Smooth muscle cell (in vitro differentiated cells): Measurements from ENCODE around the gene GPATCH8. TPM values are rescaled to one million over a fixed set of nuclear protein-coding genes. Genes with fewer than 3 reads are reported as not detected.

Source experiments
- DNase-seq: peaks from one replicate; lab custom pipeline; 2025; ENCODE audit not compliant: unreplicated experiment; lab: John Stamatoyannopoulos, UW
- H2AFZ ChIP-seq: fragments of 200-600 bp; sonication (generic); 2 replicates; pipeline ENCODE4 v1.6.0; 2016; ENCODE audit warnings: antibody characterized with exemption, low read depth, mild to moderate bottlenecking
- H3F3A ChIP-seq: fragments of 200-600 bp; sonication (generic); 2 replicates; pipeline ENCODE4 v1.6.0; 2017; ENCODE audit warnings: antibody characterized with exemption, low read depth
- H3K27ac ChIP-seq: fragments of 200-600 bp; sonication (generic); 2 replicates; pipeline ENCODE4 v1.5.1; 2016; ENCODE audit warnings: low read depth, mild to moderate bottlenecking
- H3K27me3 ChIP-seq: fragments of 200-600 bp; sonication (generic); 2 replicates; pipeline ENCODE4 v1.6.1; 2016; ENCODE audit warnings: low read depth, mild to moderate bottlenecking
- H3K36me3 ChIP-seq: fragments of 200-600 bp; sonication (generic); 2 replicates; pipeline ENCODE4 v1.5.1; 2016; ENCODE audit warnings: low read depth
- H3K4me1 ChIP-seq: fragments of 200-600 bp; sonication (generic); 2 replicates; pipeline ENCODE4 v1.5.1; 2016; ENCODE audit warnings: low read depth
- H3K4me2 ChIP-seq: fragments of 200-600 bp; sonication (generic); 2 replicates; pipeline ENCODE4 v1.6.0; 2016; ENCODE audit warnings: mild to moderate bottlenecking
- H3K4me3 ChIP-seq: fragments of 200-600 bp; sonication (generic); 2 replicates; pipeline ENCODE4 v1.5.1; 2016; ENCODE audit warnings: mild to moderate bottlenecking
- H3K79me2 ChIP-seq: fragments of 200-600 bp; sonication (generic); 2 replicates; pipeline ENCODE4 v1.6.0; 2016; ENCODE audit warnings: low read depth, mild to moderate bottlenecking
- H3K9ac ChIP-seq: fragments of 200-600 bp; sonication (generic); 2 replicates; pipeline ENCODE4 v1.6.0; 2016; ENCODE audit warnings: low read depth
- H3K9me3 ChIP-seq: fragments of 200-600 bp; sonication (generic); replicated peaks from 2 replicates; pipeline ENCODE4 v1.5.1; 2016; ENCODE audit warnings: low read depth
- H4K20me1 ChIP-seq: fragments of 200-600 bp; sonication (generic); 2 replicates; pipeline ENCODE4 v1.6.0; 2016; ENCODE audit warnings: low read depth
- WGBS: methylation state at CpG from one replicate; pipeline ENCODE4 v1.1.7; 2016; ENCODE audit warnings: low lambda C conversion rate; 5-methylcytosine and 5-hydroxymethylcytosine counted together
- polyA plus RNA-seq: library from polyadenylated mRNA; unstranded; fragments of >200 nt; fragmentation: Nextera tagmentation; extraction: Ambion mirVana; gene quantifications from 2 replicates; pipeline ENCODE4 v1.2.1, GENCODE V29; 2016
- small RNA-seq: library from RNA; depleted of rRNA; stranded (forward); fragments of <200 nt; gene quantifications from one replicate; pipeline ENCODE3, GENCODE V24; 2014
- total RNA-seq: library from RNA; depleted of rRNA; stranded (reverse); fragments of >200 nt; gene quantifications from 2 replicates; pipeline ENCODE4 v1.2.3, GENCODE V29; 2014
- TF ChIP-seq, protein P1 (sequence below): fragments of 200-600 bp; sonication (generic); IDR thresholded peaks from 2 replicates; pipeline ENCODE4 v1.5.1; 2017; ENCODE audit warnings: borderline replicate concordance, mild to moderate bottlenecking, antibody characterized with exemption; ENCODE audit not compliant: insufficient read depth, poor library complexity, severe bottlenecking

GPATCH8 gene
- total and polyA plus RNA-seq, 2 experiments from 2014 or later: 17.6 to 25.0 TPM

DNA sequence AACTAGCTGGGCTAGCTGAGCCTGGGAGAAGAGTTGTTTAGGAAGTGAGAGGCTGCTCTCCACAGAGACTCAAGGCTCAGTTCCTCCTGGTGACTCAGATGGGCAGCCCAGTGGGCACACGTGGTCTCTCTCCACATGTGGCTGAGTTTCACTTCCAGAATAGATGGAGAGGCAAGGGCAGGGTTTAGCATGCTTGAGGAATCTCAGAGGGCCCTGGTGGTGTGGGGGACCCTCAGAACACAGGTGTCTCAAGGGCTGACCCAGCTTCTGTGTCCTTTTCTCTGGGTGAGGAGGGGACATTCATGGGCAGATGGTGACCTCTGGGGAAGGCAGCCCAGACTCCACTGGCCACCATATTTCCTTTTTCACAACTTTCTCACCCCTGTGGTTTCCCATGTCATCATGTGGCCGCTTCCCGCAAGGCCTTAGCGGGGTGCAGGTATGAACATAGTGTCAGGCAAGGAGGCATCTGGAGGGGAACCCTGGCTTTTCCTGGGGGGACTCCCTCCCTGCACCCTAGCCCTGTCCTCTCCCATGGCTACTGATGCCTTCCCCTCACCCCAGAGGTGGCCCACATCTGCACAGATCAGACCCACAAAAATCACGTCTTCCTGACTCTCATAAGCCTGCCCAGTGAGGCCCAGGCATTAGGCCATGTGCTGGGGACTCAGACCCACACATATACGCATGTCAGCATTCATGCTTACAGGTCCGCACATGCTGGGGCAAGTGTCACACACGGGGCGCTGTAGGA is 154.8 kb downstream of the GPATCH8 start:
- DNase-seq: no peak
- H3K9ac ChIP-seq: no peak overlapping the region
- H3K27ac ChIP-seq: no peak overlapping the region
- no peaks in the 10 kb centered on the region for H3F3A ChIP-seq
- H2AFZ ChIP-seq: no peak overlapping the region
- no peaks in the 10 kb centered on the region for H3K9me3 ChIP-seq
- WGBS: 88% methylated on average over 9 of the region's 9 CpGs
- H3K4me1 ChIP-seq: no peaks in the 10 kb centered on the region
- peaks cover 10% of the 10 kb centered on the region for H4K20me1 ChIP-seq
- no peaks in the 10 kb centered on the region for H3K36me3 ChIP-seq
- no peak overlapping the region for H3K4me2 ChIP-seq
- TF ChIP-seq, protein P1, sequence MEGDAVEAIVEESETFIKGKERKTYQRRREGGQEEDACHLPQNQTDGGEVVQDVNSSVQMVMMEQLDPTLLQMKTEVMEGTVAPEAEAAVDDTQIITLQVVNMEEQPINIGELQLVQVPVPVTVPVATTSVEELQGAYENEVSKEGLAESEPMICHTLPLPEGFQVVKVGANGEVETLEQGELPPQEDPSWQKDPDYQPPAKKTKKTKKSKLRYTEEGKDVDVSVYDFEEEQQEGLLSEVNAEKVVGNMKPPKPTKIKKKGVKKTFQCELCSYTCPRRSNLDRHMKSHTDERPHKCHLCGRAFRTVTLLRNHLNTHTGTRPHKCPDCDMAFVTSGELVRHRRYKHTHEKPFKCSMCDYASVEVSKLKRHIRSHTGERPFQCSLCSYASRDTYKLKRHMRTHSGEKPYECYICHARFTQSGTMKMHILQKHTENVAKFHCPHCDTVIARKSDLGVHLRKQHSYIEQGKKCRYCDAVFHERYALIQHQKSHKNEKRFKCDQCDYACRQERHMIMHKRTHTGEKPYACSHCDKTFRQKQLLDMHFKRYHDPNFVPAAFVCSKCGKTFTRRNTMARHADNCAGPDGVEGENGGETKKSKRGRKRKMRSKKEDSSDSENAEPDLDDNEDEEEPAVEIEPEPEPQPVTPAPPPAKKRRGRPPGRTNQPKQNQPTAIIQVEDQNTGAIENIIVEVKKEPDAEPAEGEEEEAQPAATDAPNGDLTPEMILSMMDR: no peak
- H3K27me3 ChIP-seq: no peaks in the 10 kb centered on the region
- no peak overlapping the region for H3K4me3 ChIP-seq
- H3K79me2 ChIP-seq: no peaks in the 10 kb centered on the region

Small RNAs within 50 kb of the gene (small RNA-seq; reads per million reads assigned to genes)
- 0.11 reads per million for gene RN7SL258P

Other genes with a start within 250 kb of the GPATCH8 start
- not detected in 2 replicates for gene SLC4A1, start 235.3 kb downstream of the GPATCH8 start, total RNA-seq
- not detected in 2 replicates for gene SLC4A1, start 235.3 kb downstream of the GPATCH8 start, polyA plus RNA-seq
- 0.36 and 0.63 TPM in 2 replicates for gene RUNDC3A, start 194.8 kb downstream of the GPATCH8 start, total RNA-seq
- 0.21 and 0.84 TPM in 2 replicates for gene RUNDC3A, start 194.8 kb downstream of the GPATCH8 start, polyA plus RNA-seq
- gene SLC25A39, start 178.6 kb downstream of the GPATCH8 start, total RNA-seq: 62.6 and 106 TPM in 2 replicates
- 147 and 169 TPM in 2 replicates for gene SLC25A39, start 178.6 kb downstream of the GPATCH8 start, polyA plus RNA-seq
- 85.9 and 125 TPM in 2 replicates for gene GRN, start 158.1 kb downstream of the GPATCH8 start, total RNA-seq
- gene GRN, start 158.1 kb downstream of the GPATCH8 start, polyA plus RNA-seq: 322 and 338 TPM in 2 replicates
- gene FAM171A2, start 139.6 kb downstream of the GPATCH8 start, total RNA-seq: 31.5 TPM in 2 replicates
- gene FAM171A2, start 139.6 kb downstream of the GPATCH8 start, polyA plus RNA-seq: 28.4 and 28.8 TPM in 2 replicates
- gene ITGA2B, start 113.8 kb downstream of the GPATCH8 start, total RNA-seq: 1.0 and 2.1 TPM in 2 replicates
- gene ITGA2B, start 113.8 kb downstream of the GPATCH8 start, polyA plus RNA-seq: 3.9 and 4.0 TPM in 2 replicates
- gene FZD2, start 54.1 kb upstream of the GPATCH8 start, total RNA-seq: 19.8 and 29.7 TPM in 2 replicates
- gene FZD2, start 54.1 kb upstream of the GPATCH8 start, polyA plus RNA-seq: 31.3 and 33.7 TPM in 2 replicates
- 0.09 TPM in 1 of 2 replicates, not detected in the other for gene MEIOC, start 153.1 kb upstream of the GPATCH8 start, total RNA-seq
- gene MEIOC, start 153.1 kb upstream of the GPATCH8 start, polyA plus RNA-seq: 0.18 TPM in 1 of 2 replicates, not detected in the other
- gene CCDC43, start 186.4 kb upstream of the GPATCH8 start, total RNA-seq: 26.9 and 29.0 TPM in 2 replicates
- gene CCDC43, start 186.4 kb upstream of the GPATCH8 start, polyA plus RNA-seq: 19.3 and 25.4 TPM in 2 replicates
- 1.6 and 3.3 TPM in 2 replicates for gene DBF4B, start 205.3 kb upstream of the GPATCH8 start, total RNA-seq
- 2.7 and 4.1 TPM in 2 replicates for gene DBF4B, start 205.3 kb upstream of the GPATCH8 start, polyA plus RNA-seq